ENCODE results near the gene PBX2. TPM values are rescaled to one million over a fixed set of nuclear protein-coding genes. Genes with fewer than 3 reads are reported as not detected.

The PBX2 gene
- total and polyA plus RNA-seq, 9 donors = 39.3 to 110 (median 90.7) TPM

DNA sequence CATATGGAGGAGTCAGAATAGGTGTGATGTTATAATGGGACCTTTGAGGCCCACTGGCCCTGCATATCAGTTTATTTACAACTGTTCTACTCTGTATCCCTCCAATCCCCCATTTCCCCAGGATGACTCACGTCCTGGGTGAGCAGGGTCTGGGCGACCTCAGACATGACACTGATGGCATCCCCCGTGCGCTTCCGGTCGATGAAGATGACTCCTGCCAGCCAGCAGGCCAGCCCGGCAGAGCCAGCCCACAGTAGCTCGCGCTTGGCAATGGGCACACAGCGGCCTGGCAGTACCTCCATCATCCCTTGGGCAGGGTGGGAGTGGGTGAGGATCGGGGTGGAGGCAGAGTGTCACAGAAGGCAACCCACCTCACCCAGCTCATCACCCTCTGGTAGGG lies 19.7 kb downstream of the PBX2 start:
- Histone ChIP-seq H3K27ac (no peak overlapping the region), H3K4me1 (ENCODE audit: insufficient read depth) (peaks cover 1% of the 10 kb centered on the region), H3K9me3 (no peaks in the 10 kb centered on the region), H3K4me3 (no peak overlapping the region), H3K36me3 (no peaks in the 10 kb centered on the region), H3K27me3 (no peaks in the 10 kb centered on the region)
- WGBS, 3 donors = 82 to 89% (median 84%) methylated on average over 11 of the region's 11 CpGs
- DNase-seq = peak in 1 of 5 donors; percentile 33
- TF ChIP-seq POLR2A (IDR thresholded peaks at IDR 0.05) (no peak), EP300 (IDR thresholded peaks at IDR 0.05) (no peak)
- TF ChIP-seq, protein P1, sequence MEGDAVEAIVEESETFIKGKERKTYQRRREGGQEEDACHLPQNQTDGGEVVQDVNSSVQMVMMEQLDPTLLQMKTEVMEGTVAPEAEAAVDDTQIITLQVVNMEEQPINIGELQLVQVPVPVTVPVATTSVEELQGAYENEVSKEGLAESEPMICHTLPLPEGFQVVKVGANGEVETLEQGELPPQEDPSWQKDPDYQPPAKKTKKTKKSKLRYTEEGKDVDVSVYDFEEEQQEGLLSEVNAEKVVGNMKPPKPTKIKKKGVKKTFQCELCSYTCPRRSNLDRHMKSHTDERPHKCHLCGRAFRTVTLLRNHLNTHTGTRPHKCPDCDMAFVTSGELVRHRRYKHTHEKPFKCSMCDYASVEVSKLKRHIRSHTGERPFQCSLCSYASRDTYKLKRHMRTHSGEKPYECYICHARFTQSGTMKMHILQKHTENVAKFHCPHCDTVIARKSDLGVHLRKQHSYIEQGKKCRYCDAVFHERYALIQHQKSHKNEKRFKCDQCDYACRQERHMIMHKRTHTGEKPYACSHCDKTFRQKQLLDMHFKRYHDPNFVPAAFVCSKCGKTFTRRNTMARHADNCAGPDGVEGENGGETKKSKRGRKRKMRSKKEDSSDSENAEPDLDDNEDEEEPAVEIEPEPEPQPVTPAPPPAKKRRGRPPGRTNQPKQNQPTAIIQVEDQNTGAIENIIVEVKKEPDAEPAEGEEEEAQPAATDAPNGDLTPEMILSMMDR (IDR thresholded peaks at IDR 0.05) = no peak
- intact Hi-C loops (cut with DNase I) = loop anchor here in 1 of 4 donors (5.0 kb wide), 1 partner anchor 53 kb away; no protein-coding TSS in a partner anchor

DNA sequence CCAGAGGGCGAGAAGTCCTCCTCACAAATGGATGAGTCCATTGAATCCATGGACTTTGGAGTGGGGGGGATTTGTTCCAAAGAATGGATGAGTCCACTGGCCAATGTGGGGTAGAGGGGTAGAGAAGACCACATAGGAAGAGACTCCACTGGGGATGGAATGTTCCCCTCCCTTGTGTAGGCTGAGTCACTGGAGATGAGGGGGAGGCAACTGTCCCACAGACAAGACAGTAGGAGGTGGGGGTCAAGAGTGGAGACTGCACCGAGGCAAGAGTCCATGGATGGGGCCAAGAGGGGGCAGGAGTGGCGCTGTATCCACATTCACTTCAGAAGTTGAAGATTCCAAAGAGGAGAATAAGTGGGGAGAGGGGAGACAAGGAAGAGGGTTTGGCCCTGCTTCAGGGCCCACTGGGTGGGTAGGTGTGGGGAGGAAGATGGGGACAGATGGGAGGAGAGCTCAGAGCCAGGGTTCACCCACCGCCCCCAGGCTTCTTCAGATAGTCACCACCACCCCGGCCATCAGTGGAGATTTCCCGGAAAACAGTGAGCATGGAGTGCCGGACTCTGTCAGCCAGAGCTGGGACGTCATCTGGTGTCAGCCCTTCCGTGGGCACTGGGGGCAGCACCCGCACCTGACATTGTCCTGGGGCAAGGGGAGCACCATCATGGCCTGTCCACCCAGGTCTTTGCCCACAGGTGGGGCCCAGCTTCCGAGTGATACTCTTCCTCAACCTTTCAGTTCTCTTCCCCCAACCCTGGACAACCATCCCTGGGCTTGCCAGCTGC lies 21.0 kb downstream of the PBX2 start:
- Histone ChIP-seq H3K4me1 (ENCODE audit: insufficient read depth) (no peaks in the 10 kb centered on the region), H3K27me3 (no peaks in the 10 kb centered on the region), H3K36me3 (no peaks in the 10 kb centered on the region), H3K4me3 (no peak overlapping the region), H3K9me3 (no peaks in the 10 kb centered on the region), H3K27ac (no peak overlapping the region)
- intact Hi-C loops (cut with DNase I) = no loop called here
- peak in 3 of 5 donors; percentile 41 to 50 (median 45) for DNase-seq
- 51 to 58% (median 52%) methylated on average over 11 of the region's 11 CpGs for WGBS, 3 donors
- TF ChIP-seq EP300 (IDR thresholded peaks at IDR 0.05) = no peak
- no peak for TF ChIP-seq POLR2A (IDR thresholded peaks at IDR 0.05)
- TF ChIP-seq, protein P1 (IDR thresholded peaks at IDR 0.05) = no peak

DNA sequence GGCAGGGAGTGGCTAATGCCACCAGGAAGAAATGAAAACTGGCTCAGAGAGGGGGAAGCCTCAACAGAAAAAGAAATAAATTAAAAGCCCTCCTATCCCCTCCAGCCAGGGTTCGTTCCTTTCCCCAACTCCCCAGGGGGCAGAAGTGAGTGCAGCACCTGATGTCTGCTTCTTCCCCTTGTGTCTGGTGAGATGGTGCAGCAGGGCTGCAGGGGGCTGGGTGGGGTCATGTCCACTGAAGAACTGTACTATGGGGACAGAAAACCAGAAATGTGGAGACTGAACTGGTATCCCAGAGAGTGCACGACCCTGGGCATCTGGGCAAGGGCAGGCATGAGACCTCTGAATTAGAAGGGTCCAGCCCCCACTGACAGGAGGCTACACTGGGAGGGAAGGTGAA lies 21.7 kb downstream of the PBX2 start:
- Histone ChIP-seq H3K36me3 (no peaks in the 10 kb centered on the region), H3K27ac (no peak overlapping the region), H3K27me3 (no peaks in the 10 kb centered on the region), H3K4me3 (no peak overlapping the region), H3K4me1 (ENCODE audit: insufficient read depth) (no peaks in the 10 kb centered on the region), H3K9me3 (no peaks in the 10 kb centered on the region)
- peak in 1 of 5 donors; percentile 34 for DNase-seq
- 59 to 67% (median 59%) methylated on average over 2 of the region's 2 CpGs for WGBS, 3 donors
- intact Hi-C loops (cut with DNase I) = no loop called here
- TF ChIP-seq POLR2A (IDR thresholded peaks at IDR 0.05) = no peak
- TF ChIP-seq EP300 (IDR thresholded peaks at IDR 0.05) = no peak
- TF ChIP-seq, protein P1 (IDR thresholded peaks at IDR 0.05) = no peak

DNA sequence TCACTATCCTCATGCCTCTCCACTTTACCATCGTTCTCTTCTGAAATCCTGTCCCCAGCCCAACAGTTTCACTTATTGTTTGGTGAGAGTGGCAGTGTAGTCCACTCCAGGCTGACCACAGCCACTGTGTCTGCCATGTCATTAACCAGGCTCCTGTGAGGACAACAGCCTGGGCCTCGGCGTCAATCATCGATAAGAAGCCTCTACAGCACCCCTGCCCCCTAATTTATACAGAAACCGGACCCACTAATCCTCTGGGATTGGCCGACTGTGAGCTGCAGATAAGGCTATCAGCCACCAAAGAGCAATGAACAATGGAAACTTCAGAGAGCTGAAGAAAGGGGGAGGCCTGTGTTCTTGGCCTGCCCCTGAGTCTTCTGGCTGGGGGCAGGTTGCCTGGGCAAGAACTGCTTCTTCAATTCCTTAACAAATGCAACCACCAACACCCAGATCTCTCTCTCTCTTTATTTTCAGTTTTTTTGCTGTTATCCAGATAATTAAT lies 22.2 kb downstream of the PBX2 start:
- Histone ChIP-seq H3K36me3 (no peaks in the 10 kb centered on the region), H3K27me3 (no peaks in the 10 kb centered on the region), H3K4me3 (no peak overlapping the region), H3K4me1 (ENCODE audit: insufficient read depth) (no peaks in the 10 kb centered on the region), H3K27ac (no peak overlapping the region), H3K9me3 (no peaks in the 10 kb centered on the region)
- DNase-seq = peak in 1 of 5 donors; percentile 20
- WGBS, 3 donors = 44 to 63% (median 46%) methylated on average over 6 of the region's 6 CpGs
- intact Hi-C loops (cut with DNase I) = no loop called here
- TF ChIP-seq, protein P1 (IDR thresholded peaks at IDR 0.05) = no peak
- TF ChIP-seq EP300 (IDR thresholded peaks at IDR 0.05) (no peak), POLR2A (IDR thresholded peaks at IDR 0.05) (no peak)

All from ovary (tissue), 9 donors.